Measurements from ENCODE around the gene ZNF169. TPM values are rescaled to one million over a fixed set of nuclear protein-coding genes. Genes with fewer than 3 reads are reported as not detected.
"Not testable (repeated sequence)": the region's sequence is repeated elsewhere in the genome, so short reads cannot be mapped to it uniquely, and the experiment has no call there.

The ZNF169 gene
- total and polyA plus RNA-seq, 5 donors = 2.3 to 3.2 (median 2.6) TPM

DNA sequence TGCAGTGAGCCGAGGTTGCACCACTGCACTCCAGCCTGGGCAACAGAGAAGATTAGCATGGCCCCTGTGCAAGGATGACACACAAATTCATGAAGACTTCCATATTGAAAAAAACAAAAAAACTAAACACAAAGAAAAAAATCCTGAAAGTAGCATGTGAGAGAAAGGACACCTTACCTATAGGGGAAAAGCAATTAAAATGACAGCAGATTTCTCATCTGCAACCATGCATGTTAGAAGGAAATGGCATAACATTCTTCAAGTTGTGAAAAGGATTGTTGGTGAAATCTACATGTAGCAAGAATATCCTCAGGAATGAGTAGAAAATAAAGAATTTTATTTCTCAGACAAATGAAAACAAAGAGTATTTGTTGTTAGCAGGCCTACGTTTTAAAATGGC is 13.4 kb upstream of the ZNF169 start:
- intact Hi-C loops (cut with DNase I) = no loop called here
- H3K4me3 ChIP-seq (ENCODE audit: low read length) = no peak overlapping the region
- no peak for DNase-seq
- WGBS = 80% methylated on average over 2 of the region's 2 CpGs
- H3K27me3 ChIP-seq (ENCODE audit: control insufficient read depth, insufficient read depth) = no peaks in the 10 kb centered on the region
- no peak overlapping the region for H3K27ac ChIP-seq (ENCODE audit: low read length)
- no peaks in the 10 kb centered on the region for H3K9me3 ChIP-seq (ENCODE audit: control insufficient read depth, low read length)
- no peak for ATAC-seq
- no peaks in the 10 kb centered on the region for H3K4me1 ChIP-seq (ENCODE audit: control insufficient read depth, insufficient read depth, low read length)

DNA sequence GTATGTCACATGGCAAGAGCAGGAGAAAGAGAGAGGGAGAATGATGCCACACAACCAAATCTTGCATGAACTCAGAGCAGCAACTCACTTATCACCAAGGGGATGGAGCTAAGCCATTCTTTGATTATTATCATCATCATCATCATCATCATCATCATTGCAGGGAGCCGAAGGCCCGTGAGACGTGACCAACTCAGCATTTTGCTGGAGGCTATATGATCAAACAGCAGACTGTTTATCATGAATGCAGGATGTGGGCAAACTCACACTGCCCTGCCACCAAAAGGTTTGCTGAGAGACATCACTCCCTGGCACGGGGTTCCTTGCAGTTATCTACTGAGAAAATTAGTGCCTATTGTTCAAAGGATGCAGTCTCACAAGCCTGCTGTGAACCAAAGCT is 8.6 kb upstream of the ZNF169 start:
- H3K9me3 ChIP-seq (ENCODE audit: control insufficient read depth, low read length) = no peaks in the 10 kb centered on the region
- DNase-seq (no peak), ATAC-seq (no peak)
- intact Hi-C loops (cut with DNase I) = no loop called here
- H3K27me3 ChIP-seq (ENCODE audit: control insufficient read depth, insufficient read depth) = no peaks in the 10 kb centered on the region
- H3K4me3 ChIP-seq (ENCODE audit: low read length) = no peak overlapping the region
- 37% methylated on average over 4 of the region's 4 CpGs for WGBS
- no peaks in the 10 kb centered on the region for H3K4me1 ChIP-seq (ENCODE audit: control insufficient read depth, insufficient read depth, low read length)
- H3K27ac ChIP-seq (ENCODE audit: low read length) = no peak overlapping the region

DNA sequence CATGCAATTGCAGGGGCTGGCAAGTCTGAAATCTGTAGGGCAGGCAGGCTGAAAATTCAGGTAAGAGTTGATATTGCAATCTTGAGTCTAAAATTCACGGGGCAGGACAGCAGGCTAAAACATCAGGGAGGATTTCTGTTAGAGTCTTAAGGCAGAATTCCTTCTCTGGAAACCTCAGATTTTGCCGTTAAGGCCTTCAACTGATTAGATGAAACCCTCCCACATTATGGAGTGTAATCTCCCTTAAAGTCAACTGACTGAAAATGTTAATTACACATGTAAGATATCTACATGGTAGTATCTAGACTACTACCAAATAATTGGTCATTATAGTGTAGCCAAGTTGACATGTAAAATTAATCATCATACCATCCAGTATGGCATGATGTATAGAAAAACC is 3.1 kb upstream of the ZNF169 start:
- WGBS = 61% methylated on average over 2 of the region's 2 CpGs
- no peak overlapping the region for H3K4me3 ChIP-seq (ENCODE audit: low read length)
- H3K9me3 ChIP-seq (ENCODE audit: control insufficient read depth, low read length) = no peaks in the 10 kb centered on the region
- H3K27ac ChIP-seq (ENCODE audit: low read length) = no peak overlapping the region
- DNase-seq (no peak), ATAC-seq (no peak)
- intact Hi-C loops (cut with DNase I) = no loop called here
- no peaks in the 10 kb centered on the region for H3K4me1 ChIP-seq (ENCODE audit: control insufficient read depth, insufficient read depth, low read length)
- no peaks in the 10 kb centered on the region for H3K27me3 ChIP-seq (ENCODE audit: control insufficient read depth, insufficient read depth)

DNA sequence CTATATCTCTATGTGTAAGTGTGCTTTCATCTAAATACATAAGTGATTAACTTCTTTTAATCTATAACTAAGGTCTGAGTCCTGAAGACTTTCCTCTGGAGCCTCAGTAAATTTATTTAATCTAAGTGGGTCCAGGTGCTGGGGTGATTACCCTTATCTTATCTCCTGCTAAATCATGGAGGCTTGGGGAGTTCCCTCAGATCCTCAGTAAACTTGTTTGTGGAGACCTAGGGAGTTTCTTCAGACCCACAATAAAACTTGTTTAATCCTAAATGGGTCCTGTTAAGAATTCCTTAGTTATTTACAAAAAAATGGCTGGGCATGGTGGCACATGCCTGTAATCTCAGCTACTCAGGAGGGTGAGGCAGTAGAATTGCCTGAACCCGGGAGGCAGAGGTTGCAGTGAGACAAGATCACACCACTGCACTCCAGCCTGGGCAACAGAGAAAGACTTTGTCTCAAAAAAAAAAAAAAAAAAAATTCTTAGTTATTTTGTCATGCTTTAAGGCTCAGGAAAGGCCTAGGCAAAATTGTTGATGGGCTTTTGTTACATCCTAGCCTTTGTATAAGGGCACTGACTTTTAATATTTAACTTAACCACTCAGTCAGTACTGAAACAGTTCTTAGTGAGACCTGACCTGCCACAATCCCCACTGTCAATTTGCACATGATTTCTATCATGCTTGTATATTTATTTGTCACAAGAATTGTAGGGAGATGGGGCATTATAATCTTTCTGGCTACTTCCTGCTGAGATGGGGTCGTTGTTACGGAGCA is 6.7 kb downstream of the ZNF169 start:
- H3K4me1 ChIP-seq (ENCODE audit: control insufficient read depth, insufficient read depth, low read length); H3K27me3 ChIP-seq (ENCODE audit: control insufficient read depth, insufficient read depth); intact Hi-C loops (cut with DNase I); H3K27ac ChIP-seq (ENCODE audit: low read length); H3K4me3 ChIP-seq (ENCODE audit: low read length); DNase-seq; ATAC-seq; H3K9me3 ChIP-seq (ENCODE audit: control insufficient read depth, low read length): not testable (repeated sequence)
- 91% methylated on average over 3 of the region's 3 CpGs for WGBS

DNA sequence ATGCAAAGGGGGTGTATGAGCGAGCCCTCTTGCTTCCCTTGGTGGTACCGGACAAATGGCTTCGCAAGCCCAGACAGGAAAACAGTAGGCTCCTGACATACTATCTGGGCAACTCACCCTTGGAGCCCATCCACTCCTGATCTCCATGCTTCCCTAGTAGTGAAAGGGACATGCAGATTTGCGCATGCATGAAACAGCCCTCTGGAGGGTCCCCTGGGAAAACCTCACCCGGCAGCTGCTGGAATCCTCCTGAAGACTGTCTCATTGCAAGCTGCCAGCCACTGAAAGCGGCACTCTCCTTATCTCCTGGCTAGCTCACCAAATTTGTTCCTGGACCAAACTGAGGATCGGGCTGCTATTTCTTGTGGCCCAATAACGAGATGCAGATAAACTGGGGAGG is 10.2 kb downstream of the ZNF169 start:
- H3K4me3 ChIP-seq (ENCODE audit: low read length) = no peak overlapping the region
- no peaks in the 10 kb centered on the region for H3K9me3 ChIP-seq (ENCODE audit: control insufficient read depth, low read length)
- ATAC-seq = peak; percentile 31 to 56
- DNase-seq = no peak
- H3K27me3 ChIP-seq (ENCODE audit: control insufficient read depth, insufficient read depth) = no peaks in the 10 kb centered on the region
- H3K27ac ChIP-seq (ENCODE audit: low read length) = no peak overlapping the region
- peaks cover 2% of the 10 kb centered on the region for H3K4me1 ChIP-seq (ENCODE audit: control insufficient read depth, insufficient read depth, low read length)
- intact Hi-C loops (cut with DNase I) = no loop called here
- 72% methylated on average over 8 of the region's 8 CpGs for WGBS

DNA sequence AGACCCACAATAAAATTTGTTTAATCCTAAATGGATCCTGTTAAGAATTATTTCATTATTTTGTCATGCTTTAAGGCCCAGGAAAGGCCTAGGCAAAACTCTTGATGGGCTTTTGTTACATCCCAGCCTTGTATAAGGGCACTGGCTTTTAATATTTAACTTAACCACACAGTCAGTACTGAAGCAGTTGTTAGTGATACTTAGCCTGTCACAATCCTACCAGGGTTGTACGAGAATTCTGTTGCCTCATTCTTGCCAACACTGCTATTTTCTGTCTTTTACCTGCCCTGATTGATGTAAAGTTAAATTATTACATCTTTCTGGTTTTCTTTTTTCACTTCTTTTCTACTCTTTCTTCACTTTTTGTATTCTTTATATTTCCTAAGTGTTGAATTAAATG is 10.9 kb downstream of the ZNF169 start:
- no peaks in the 10 kb centered on the region for H3K27me3 ChIP-seq (ENCODE audit: control insufficient read depth, insufficient read depth)
- DNase-seq = no peak
- intact Hi-C loops (cut with DNase I) = no loop called here

DNA sequence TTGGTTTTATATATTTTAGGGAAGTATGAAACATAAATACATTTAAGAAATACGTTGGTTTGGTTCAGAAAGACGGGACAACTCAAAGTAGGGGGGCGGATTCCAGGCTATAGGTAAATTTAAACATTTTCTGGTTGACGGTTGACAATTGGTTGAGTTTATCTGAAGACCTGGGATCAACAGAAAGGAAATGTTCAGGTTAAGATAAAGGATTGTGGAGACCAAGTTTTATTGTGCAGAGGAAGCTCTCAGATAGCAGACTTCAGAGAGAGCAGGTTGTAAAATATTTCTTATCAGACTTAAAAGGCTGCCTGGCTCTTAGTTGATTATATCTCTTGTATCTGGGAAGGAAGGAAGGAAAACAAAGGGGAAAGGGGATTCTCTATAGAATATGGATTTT is 17.9 kb downstream of the ZNF169 start:
- intact Hi-C loops (cut with DNase I); ATAC-seq; H3K27me3 ChIP-seq (ENCODE audit: control insufficient read depth, insufficient read depth); H3K9me3 ChIP-seq (ENCODE audit: control insufficient read depth, low read length); H3K27ac ChIP-seq (ENCODE audit: low read length); H3K4me1 ChIP-seq (ENCODE audit: control insufficient read depth, insufficient read depth, low read length); H3K4me3 ChIP-seq (ENCODE audit: low read length); DNase-seq: not testable (repeated sequence)
- 93% methylated on average over 4 of the region's 4 CpGs for WGBS

More for the DNA sequence above, 10.9 kb downstream of the ZNF169 start:
- no peak for ATAC-seq
- peaks cover 2% of the 10 kb centered on the region for H3K4me1 ChIP-seq (ENCODE audit: control insufficient read depth, insufficient read depth, low read length)
- no peak overlapping the region for H3K27ac ChIP-seq (ENCODE audit: low read length)
- H3K9me3 ChIP-seq (ENCODE audit: control insufficient read depth, low read length) = no peaks in the 10 kb centered on the region
- no peak overlapping the region for H3K4me3 ChIP-seq (ENCODE audit: low read length)
- WGBS = 81% methylated on average over 1 of the region's 1 CpG

DNA sequence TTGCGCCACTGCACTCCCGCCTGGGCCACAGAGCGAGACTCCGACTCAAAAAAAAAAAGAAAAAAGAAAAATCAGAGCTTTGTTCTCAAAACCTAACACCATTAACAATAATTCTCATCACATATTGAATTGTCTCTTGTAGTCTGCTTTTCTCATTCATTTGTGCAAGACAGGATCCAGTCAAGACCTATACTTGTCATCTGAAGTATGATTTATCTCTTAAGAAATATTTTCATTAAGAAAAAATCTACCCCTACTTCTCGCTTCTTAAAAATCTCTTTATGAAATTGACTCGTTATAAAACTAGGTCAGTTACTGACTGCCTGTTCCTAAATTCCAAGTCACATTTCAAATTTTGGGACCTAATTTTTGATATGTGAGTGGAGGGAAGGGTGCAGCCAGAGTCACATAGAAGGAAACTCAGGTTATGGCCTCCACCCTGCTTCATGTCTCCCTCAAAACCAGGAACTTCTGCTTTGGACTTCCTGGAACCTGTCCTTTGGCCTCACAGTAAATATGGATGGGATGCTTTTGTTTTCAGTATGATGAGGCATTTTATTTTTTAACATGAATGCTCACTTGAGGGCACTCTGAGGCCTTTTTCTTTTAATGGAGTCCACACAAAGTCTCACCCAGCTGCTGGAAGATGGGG is 18.9 kb downstream of the ZNF169 start:
- WGBS = 97% methylated on average over 6 of the region's 6 CpGs
- ATAC-seq = no peak
- intact Hi-C loops (cut with DNase I) = no loop called here
- Histone ChIP-seq H3K27me3 (ENCODE audit: control insufficient read depth, insufficient read depth) (no peaks in the 10 kb centered on the region), H3K4me1 (ENCODE audit: control insufficient read depth, insufficient read depth, low read length) (no peaks in the 10 kb centered on the region), H3K27ac (ENCODE audit: low read length) (no peak overlapping the region), H3K9me3 (ENCODE audit: control insufficient read depth, low read length) (no peaks in the 10 kb centered on the region), H3K4me3 (ENCODE audit: low read length) (no peak overlapping the region)
- DNase-seq = no peak

DNA sequence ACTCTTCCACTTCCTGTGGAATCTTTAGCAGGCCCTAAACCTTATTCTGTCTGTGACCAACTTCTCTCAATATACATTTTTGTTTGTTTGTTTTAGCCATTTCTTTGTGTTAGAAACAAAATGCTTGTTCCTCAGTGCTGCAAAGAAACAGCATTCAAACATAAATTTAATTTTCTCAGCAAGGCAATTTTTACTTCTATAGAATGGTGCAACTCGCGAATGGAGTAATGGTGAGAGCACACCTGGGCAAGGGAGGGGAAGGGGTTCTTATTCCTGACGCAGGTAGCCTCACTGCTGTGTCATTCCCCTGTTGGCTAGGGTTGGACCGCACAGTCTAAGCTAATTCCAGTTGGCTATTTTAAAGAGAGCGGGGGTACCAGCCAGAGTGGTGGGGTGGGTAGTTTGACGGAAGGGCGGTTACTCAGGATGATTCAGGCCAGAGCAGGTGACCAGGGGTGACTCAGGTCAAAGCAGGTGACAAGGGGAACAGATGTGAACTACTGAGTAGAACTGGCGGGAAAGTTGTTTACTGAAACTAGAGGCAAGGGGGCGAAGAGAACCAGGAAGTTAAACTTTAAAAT is 21.4 kb downstream of the ZNF169 start:
- 98% methylated on average over 9 of the region's 9 CpGs for WGBS
- Histone ChIP-seq H3K9me3 (ENCODE audit: control insufficient read depth, low read length) (no peaks in the 10 kb centered on the region), H3K27me3 (ENCODE audit: control insufficient read depth, insufficient read depth) (no peaks in the 10 kb centered on the region), H3K4me3 (ENCODE audit: low read length) (no peak overlapping the region), H3K4me1 (ENCODE audit: control insufficient read depth, insufficient read depth, low read length) (no peaks in the 10 kb centered on the region), H3K27ac (ENCODE audit: low read length) (no peak overlapping the region)
- DNase-seq (no peak), ATAC-seq (no peak)
- intact Hi-C loops (cut with DNase I) = no loop called here

DNA sequence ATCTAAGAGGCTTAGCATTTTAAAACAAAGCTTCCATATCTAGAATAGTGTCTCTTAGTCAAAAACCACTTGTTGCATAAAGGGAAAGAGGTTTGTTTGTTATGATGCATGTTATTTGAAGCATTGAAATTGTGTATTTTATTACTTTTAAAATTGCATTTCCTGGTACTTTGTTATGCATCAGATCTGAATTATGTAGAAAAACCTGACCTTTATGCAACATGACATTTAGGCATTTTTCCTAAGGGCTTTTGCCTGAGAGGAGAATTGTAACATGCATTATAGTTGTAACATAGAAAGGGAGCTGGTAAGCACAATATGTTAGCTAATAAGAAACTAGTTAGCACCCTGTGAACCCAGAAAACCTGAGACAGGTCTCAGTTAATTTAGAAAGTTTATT is 22.0 kb downstream of the ZNF169 start:
- Histone ChIP-seq H3K27ac (ENCODE audit: low read length) (no peak overlapping the region), H3K27me3 (ENCODE audit: control insufficient read depth, insufficient read depth) (no peaks in the 10 kb centered on the region), H3K4me1 (ENCODE audit: control insufficient read depth, insufficient read depth, low read length) (no peaks in the 10 kb centered on the region), H3K9me3 (ENCODE audit: control insufficient read depth, low read length) (no peaks in the 10 kb centered on the region), H3K4me3 (ENCODE audit: low read length) (no peak overlapping the region)
- intact Hi-C loops (cut with DNase I) = no loop called here
- DNase-seq = no peak
- ATAC-seq = no peak

DNA sequence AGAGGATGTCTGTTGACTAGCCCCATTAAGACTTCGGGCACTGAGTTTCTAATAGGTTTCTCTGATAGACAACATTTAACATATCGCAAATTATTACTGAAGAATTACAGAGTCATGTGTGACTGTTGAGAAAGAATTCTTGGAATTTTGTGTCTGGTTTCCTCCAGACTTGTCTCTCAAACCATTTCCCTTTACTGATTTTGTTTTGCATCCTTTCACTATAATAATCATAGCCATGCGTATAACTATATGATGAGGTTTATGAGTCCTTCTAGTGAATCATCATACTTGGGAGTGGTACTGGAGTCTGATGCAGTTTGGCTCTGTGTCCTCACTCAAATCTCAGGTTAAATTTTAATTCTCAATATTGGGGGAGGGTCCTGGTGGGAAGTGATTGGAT is 27.0 kb downstream of the ZNF169 start:
- Histone ChIP-seq H3K4me1 (ENCODE audit: control insufficient read depth, insufficient read depth, low read length) (peaks cover 2% of the 10 kb centered on the region), H3K27ac (ENCODE audit: low read length) (no peak overlapping the region), H3K9me3 (ENCODE audit: control insufficient read depth, low read length) (no peaks in the 10 kb centered on the region), H3K27me3 (ENCODE audit: control insufficient read depth, insufficient read depth) (no peaks in the 10 kb centered on the region), H3K4me3 (ENCODE audit: low read length) (no peak overlapping the region)
- no peak for ATAC-seq
- no peak for DNase-seq
- intact Hi-C loops (cut with DNase I) = no loop called here
- 93% methylated on average over 3 of the region's 3 CpGs for WGBS
